Heart right ventricle (tissue), 16 donors: ENCODE measurements around the gene TNKS1BP1. TPM values are rescaled to one million over a fixed set of nuclear protein-coding genes. Genes with fewer than 3 reads are reported as not detected.

Experiments
- ATAC-seq, 8 donors: fragments of 200-7000 bp; cut with Tn5 transposase; one replicate each; pipeline ENCODE4 v1.9.1; 2020; ENCODE audit warnings: mild to moderate bottlenecking in 8 of 8, moderate library complexity in 8 of 8, moderate number of reproducible peaks in 1 of 8
- DNase-seq, 2 donors: peaks; one replicate each; pipeline ENCODE4 v3.0.0-alpha.2; 2020
- H3K27ac ChIP-seq, 10 donors: fragments of 200-600 bp; sonication (generic) in 2 of 10; one replicate each; pipeline versions ENCODE4 v1.5.0 to v1.8.0; 2020 to 2022; ENCODE audit warnings: mild to moderate bottlenecking in 3 of 10
- H3K27me3 ChIP-seq, 7 donors: fragments of 200-600 bp; one replicate each; pipeline ENCODE4 v1.8.0; 2021 to 2022; ENCODE audit warnings: mild to moderate bottlenecking in 2 of 7
- H3K36me3 ChIP-seq, 9 donors: fragments of 200-600 bp; sonication (generic) in 1 of 9; one replicate each; pipeline versions ENCODE4 v1.5.0 to v1.8.0; 2020 to 2022; ENCODE audit warnings: mild to moderate bottlenecking in 2 of 9
- H3K4me1 ChIP-seq, 9 donors: fragments of 200-600 bp; sonication (generic) in 1 of 9; one replicate each; pipeline versions ENCODE4 v1.5.0 to v1.8.0; 2020 to 2022; ENCODE audit warnings: mild to moderate bottlenecking in 4 of 9
- H3K4me3 ChIP-seq, 10 donors: fragments of 200-600 bp; sonication (generic) in 2 of 10; one replicate each; pipeline versions ENCODE4 v1.5.0 to v1.8.0; 2020 to 2022; ENCODE audit warnings: mild to moderate bottlenecking in 7 of 10, moderate library complexity in 2 of 10
- H3K9me3 ChIP-seq, 11 donors: fragments of 200-600 bp in 10 of 11; sonication (generic) in 2 of 11; one replicate each; pipeline versions ENCODE4 v1.5.0 to v1.8.0; 2013 to 2022; ENCODE audit warnings: mild to moderate bottlenecking in 2 of 11, control low read depth in 1 of 11, moderate library complexity in 1 of 11
- WGBS, 2 donors: extraction: QIAGEN DNeasy Blood & Tissue Kit; methylation state at CpG; one replicate each; pipeline ENCODE4 v1.1.7; 2013; ENCODE audit warnings: inconsistent platforms in 1 of 2; 5-methylcytosine and 5-hydroxymethylcytosine counted together
- intact Hi-C, 10 donors: fragments of 100-400 bp; cut with DNase I; formaldehyde crosslinking; loops; one replicate each; pipeline versions ENCODE4 v1.11.1 to v1.14.2; 2022
- polyA plus RNA-seq, 2 donors: library from polyadenylated mRNA; stranded (reverse); fragments of 200-250 nt; gene quantifications; one replicate each; pipeline ENCODE4 v1.2.3, GENCODE V29; 2013
- total RNA-seq, 10 donors: library from RNA; stranded (reverse); fragmentation: NEBNext Ultra II Directional in 3 of 10; extraction: Animal tissue kit (Norgen Biotek cat#: 25700) in 3 of 10; gene quantifications; one replicate each; pipeline versions ENCODE4 v1.2.1 to v1.2.4, GENCODE V29; 2021 to 2023
- TF ChIP-seq, protein P1 (sequence below), 9 donors: fragments of 200-600 bp; sonication (generic) in 2 of 9; IDR thresholded peaks; one replicate each; pipeline versions ENCODE4 v1.5.0 to v1.8.0; 2021 to 2022; ENCODE audit warnings: antibody characterized with exemption in 9 of 9, mild to moderate bottlenecking in 5 of 9, moderate library complexity in 1 of 9
- donor health status: Arrhythmogenic right ventricular cardiomyopathy.
- donor health status: ischemic (EF 13 %, LVEDD 7.1; RV severe dilation, severe dysfunction).
- donor health status: healthy with polysubstance abuse.
- donor health status: DM: no; HTN: yes; CAD: no.
- donor health status: DM: no; HTN: no; CAD: no.
- donor health status: ischemic (EF 25% LVEDD 6.9; RV normal size, moderate dysfunction).
- donor health status: ischemic (EF 25% LVEDD 5.7; RV mildly dilated, moderate dysfunction).
- donor health status: healthy.
- donor health status: DM: yes; HTN: yes; CAD: no.
- donor health status: Ischemic cardiomyopathy.
- donor health status: ischemic (EF 35%, LVEDD 5.7; RV mildly dilated, moderate dysfunction).
- donor health status: nonischemic (EF 11% LVEDD 7.7; RV severe dilation, severe dysfunction).
- donor health status: DM: yes; HTN: yes; CAD: no.
- donor health status: PGD.
- donor health status: ischemic (EF 29% LVEDD 5.4; RV normal size, mild dysfunction).
- donor health status: nonischemic (EF 23%, LVEDD 6.1; RV moderate dilation, normal function).

The TNKS1BP1 gene
- total and polyA plus RNA-seq, 12 donors = 19.9 to 118 (median 37.0) TPM

DNA sequence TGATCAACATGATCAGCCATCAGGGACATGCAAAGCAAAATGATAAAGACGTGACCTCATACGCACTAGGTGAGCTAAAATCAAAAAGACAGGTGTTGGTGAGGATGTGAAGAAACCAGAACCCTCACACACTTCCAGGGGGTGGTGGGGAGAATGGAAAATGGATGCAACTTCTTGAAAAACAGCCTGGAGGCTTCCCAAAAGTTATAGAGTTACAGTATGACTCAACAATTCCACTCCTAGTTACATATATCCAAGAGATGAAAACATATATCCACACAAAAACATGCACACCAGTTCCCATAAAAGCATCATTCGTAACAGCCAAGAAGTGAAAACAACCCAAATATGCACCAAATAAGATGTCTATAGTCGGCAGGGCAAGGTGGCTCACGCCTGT is 45.6 kb downstream of the TNKS1BP1 start:
- no peaks in the 10 kb centered on the region for H3K9me3 ChIP-seq
- 89 to 90% methylated on average over 5 of the region's 5 CpGs for WGBS, 2 donors
- no peaks in the 10 kb centered on the region for H3K36me3 ChIP-seq
- TF ChIP-seq, protein P1, sequence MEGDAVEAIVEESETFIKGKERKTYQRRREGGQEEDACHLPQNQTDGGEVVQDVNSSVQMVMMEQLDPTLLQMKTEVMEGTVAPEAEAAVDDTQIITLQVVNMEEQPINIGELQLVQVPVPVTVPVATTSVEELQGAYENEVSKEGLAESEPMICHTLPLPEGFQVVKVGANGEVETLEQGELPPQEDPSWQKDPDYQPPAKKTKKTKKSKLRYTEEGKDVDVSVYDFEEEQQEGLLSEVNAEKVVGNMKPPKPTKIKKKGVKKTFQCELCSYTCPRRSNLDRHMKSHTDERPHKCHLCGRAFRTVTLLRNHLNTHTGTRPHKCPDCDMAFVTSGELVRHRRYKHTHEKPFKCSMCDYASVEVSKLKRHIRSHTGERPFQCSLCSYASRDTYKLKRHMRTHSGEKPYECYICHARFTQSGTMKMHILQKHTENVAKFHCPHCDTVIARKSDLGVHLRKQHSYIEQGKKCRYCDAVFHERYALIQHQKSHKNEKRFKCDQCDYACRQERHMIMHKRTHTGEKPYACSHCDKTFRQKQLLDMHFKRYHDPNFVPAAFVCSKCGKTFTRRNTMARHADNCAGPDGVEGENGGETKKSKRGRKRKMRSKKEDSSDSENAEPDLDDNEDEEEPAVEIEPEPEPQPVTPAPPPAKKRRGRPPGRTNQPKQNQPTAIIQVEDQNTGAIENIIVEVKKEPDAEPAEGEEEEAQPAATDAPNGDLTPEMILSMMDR (IDR thresholded peaks at IDR 0.05) = no peak
- H3K27me3 ChIP-seq = no peaks in the 10 kb centered on the region
- ATAC-seq (no peak), DNase-seq (no peak)
- H3K4me1 ChIP-seq = peaks cover 0 to 40% (median 26%) of the 10 kb centered on the region in 9 donors
- no peak overlapping the region for H3K4me3 ChIP-seq
- peak overlapping the region in 1 of 10 donors; percentile 92 for H3K27ac ChIP-seq
- intact Hi-C loops = loop anchor here in 2 of 10 donors (5.0 to 10.0 kb wide), 2 partner anchors 43 to 434 kb away; partner anchors contain the start of gene TNKS1BP1 (in 1 of the 2)

DNA sequence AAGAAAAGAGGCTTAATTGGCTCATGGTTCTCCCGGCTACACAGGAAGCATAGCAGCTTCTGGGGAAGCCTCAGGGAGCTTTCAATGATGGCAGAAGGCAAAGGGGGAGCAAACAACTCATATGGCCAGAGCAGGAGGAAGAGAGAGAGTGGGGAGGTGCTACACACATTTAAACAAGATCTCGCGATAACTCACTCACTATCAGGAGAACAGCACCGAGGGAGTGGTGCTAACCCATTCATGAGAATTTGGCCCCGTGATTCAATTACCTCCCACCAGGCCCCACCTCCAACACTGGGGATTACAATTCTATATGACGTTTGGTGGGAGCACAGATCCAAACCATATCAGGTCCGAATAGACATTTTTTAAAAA is 46.0 kb downstream of the TNKS1BP1 start:
- Histone ChIP-seq H3K9me3 (peaks cover 0 to 3% (median 0%) of the 10 kb centered on the region in 11 donors), H3K4me1 (peaks cover 0 to 40% (median 26%) of the 10 kb centered on the region in 9 donors), H3K27ac (peak overlapping the region in 7 of 10 donors; percentile 27 to 92 (median 83)), H3K27me3 (no peaks in the 10 kb centered on the region), H3K36me3 (no peaks in the 10 kb centered on the region), H3K4me3 (no peak overlapping the region)
- intact Hi-C loops = loop anchor here in 3 of 10 donors (1.0 to 10.0 kb wide), 3 partner anchors 29 to 434 kb away; partner anchors contain the start of gene TNKS1BP1 (in 1 of the 3)
- no peak for ATAC-seq
- TF ChIP-seq, protein P1 (IDR thresholded peaks at IDR 0.05) = no peak
- 79% methylated on average over 7 of the region's 7 CpGs for WGBS, 2 donors
- no peak for DNase-seq

DNA sequence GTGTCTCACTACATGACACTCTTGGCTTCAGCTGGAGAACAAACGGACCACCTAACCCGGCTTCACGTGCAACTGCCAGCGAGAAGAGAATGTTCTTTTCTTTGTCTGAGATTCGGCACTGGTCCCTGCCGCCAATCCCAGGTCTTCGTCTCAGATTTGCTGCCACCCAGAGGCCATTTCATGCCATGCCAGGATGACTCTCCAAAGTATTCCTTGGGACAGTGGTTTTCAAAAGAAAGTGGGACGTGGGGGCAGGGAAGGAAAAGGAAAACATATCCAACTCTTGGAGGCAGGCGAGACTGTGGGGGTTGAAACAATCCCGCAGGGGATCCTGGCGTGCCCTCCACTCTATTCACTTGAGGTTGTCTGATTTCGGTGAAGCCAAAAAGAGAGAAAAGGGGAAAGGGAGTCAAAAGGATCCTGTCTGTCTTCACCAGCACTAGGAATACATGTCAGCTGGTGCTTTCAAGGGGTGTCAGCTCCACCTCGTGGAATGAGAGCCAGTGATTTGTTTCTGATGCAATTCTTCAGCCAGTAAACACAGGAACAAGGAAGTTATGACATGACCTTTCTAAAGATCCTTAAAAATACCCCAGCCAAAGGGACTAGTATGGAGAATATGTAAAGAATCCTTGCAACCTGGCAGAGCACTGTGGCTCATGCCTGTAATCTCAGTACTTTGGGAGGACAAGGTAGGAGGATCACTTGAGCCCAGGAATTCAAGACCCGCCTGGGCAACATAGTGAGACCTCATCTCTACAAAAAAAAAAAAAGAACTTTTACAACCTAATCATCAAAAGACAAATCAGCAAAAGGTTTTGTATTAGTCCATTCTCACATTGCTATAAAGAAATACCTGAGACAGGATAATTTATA is 46.7 kb downstream of the TNKS1BP1 start:
- Histone ChIP-seq H3K4me1 (peaks cover 0 to 40% (median 26%) of the 10 kb centered on the region in 9 donors), H3K9me3 (peaks cover 0 to 9% (median 0%) of the 10 kb centered on the region in 11 donors), H3K4me3 (peak overlapping the region in 3 of 10 donors; percentile 5 to 24 (median 8)), H3K27me3 (no peaks in the 10 kb centered on the region), H3K36me3 (no peaks in the 10 kb centered on the region), H3K27ac (peak overlapping the region in 9 of 10 donors; percentile 59 to 92 (median 82))
- peak; percentile 68 to 81 for DNase-seq
- ATAC-seq = peak; percentile 57 to 80 (median 73)
- TF ChIP-seq, protein P1 (IDR thresholded peaks at IDR 0.05) = peak; percentile 70 to 87 (median 84)
- intact Hi-C loops = loop anchor here in 4 of 10 donors (1.0 to 10.0 kb wide), 4 partner anchors 27 to 433 kb away; partner anchors contain the start of gene TNKS1BP1 (in 1 of the 4)
- 8 to 9% methylated on average over 14 of the region's 14 CpGs for WGBS, 2 donors

DNA sequence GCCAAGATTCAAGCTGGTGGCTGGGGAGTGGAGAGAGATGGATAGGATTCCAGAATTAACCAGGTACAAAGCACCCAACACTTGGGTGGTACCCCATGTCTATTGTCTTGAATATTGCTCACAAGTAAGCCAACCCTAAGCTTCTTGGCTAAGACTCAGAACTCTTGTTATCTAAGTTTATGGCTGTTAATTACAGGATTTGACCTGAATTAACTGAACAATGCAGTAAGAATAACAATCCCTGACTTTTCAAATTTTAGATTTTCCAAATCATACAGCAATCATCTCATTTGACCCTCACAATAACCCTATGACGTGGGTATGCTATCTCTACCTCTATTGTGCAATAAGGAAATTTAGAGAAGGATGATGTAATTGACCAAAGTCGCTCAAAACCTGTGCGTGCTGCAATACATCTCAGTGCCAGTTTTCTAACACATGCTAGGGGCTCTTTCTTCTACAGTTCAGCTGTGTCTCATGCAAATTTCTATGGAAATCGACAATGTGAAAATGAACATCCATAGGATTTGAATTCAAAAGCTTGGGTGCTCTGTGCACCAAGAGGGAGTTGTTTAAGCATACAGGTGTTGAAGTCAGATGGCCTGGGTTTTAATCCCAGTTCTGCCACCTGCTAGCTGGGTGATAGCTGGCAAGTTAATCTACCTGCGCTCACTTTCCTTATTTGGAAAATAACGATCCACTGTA is 47.6 kb downstream of the TNKS1BP1 start:
- TF ChIP-seq, protein P1 (IDR thresholded peaks at IDR 0.05) = no peak
- WGBS, 2 donors = 60 to 66% methylated on average over 6 of the region's 6 CpGs
- H3K4me3 ChIP-seq = peak overlapping the region in 1 of 10 donors; percentile 24
- ATAC-seq (peak; percentile 30 to 69 (median 57)), DNase-seq (no peak)
- H3K36me3 ChIP-seq = no peaks in the 10 kb centered on the region
- intact Hi-C loops = loop anchor here in 3 of 10 donors (1.0 to 10.0 kb wide), 4 partner anchors 26 to 432 kb away; partner anchors contain the start of gene TNKS1BP1 (in 1 of the 3)
- peaks cover 0 to 11% (median 0%) of the 10 kb centered on the region in 11 donors for H3K9me3 ChIP-seq
- H3K4me1 ChIP-seq = peaks cover 0 to 40% (median 26%) of the 10 kb centered on the region in 9 donors
- H3K27ac ChIP-seq = peak overlapping the region; percentile 59 to 92 (median 80)
- no peaks in the 10 kb centered on the region for H3K27me3 ChIP-seq
